ENCODE data around the gene SMU1. TPM values are rescaled to one million over a fixed set of nuclear protein-coding genes. Genes with fewer than 3 reads are reported as not detected.

Gene SMU1
- total and polyA plus RNA-seq, 8 donors = 1.7 to 36.2 (median 8.0) TPM

GRCh38 chr9:33082538-33083326 lies 6.3 kb upstream of the SMU1 start:
- H3K4me1 ChIP-seq = peaks cover 11 to 29% (median 25%) of the 10 kb centered on the region in 4 donors
- peak; percentile 40 to 73 for DNase-seq
- H3K9me3 ChIP-seq = no peaks in the 10 kb centered on the region
- no peaks in the 10 kb centered on the region for H3K27me3 ChIP-seq
- no peaks in the 10 kb centered on the region for H3K36me3 ChIP-seq
- 23 to 40% (median 24%) methylated on average over 8 of the region's 8 CpGs for WGBS, 5 donors
- intact Hi-C loops (cut with DNase I; ENCODE audit: low total_unique reads) = loop anchor here (5.0 kb wide), 1 partner anchor 145 kb away; no protein-coding TSS in a partner anchor
- TF ChIP-seq EP300 (IDR thresholded peaks at IDR 0.05) = no peak
- peak overlapping the region; percentile 46 to 74 (median 59) for H3K27ac ChIP-seq
- H3K4me3 ChIP-seq = no peak overlapping the region

GRCh38 chr9:33082128-33082527 lies 5.7 kb upstream of the SMU1 start:
- 20 to 50% (median 40%) methylated on average over 5 of the region's 5 CpGs for WGBS, 5 donors
- intact Hi-C loops (cut with DNase I; ENCODE audit: low total_unique reads) = loop anchor here (5.0 kb wide), 1 partner anchor 145 kb away; no protein-coding TSS in a partner anchor

GRCh38 chr9:33081128-33081851 lies 4.8 kb upstream of the SMU1 start:
- Histone ChIP-seq H3K4me3 (no peak overlapping the region), H3K4me1 (peaks cover 11 to 36% (median 28%) of the 10 kb centered on the region in 4 donors), H3K9me3 (no peaks in the 10 kb centered on the region), H3K27me3 (no peaks in the 10 kb centered on the region), H3K36me3 (no peaks in the 10 kb centered on the region), H3K27ac (peak overlapping the region in 3 of 5 donors; percentile 17 to 74 (median 57))
- TF ChIP-seq POLR2A (IDR thresholded peaks at IDR 0.05) = no peak
- no peak for TF ChIP-seq EP300 (IDR thresholded peaks at IDR 0.05)
- TF ChIP-seq POLR2AphosphoS5 (IDR thresholded peaks at IDR 0.05) = peak in 2 of 3 donors; percentile 45 to 80
- peak in 5 of 7 experiments; percentile 50 to 95 (median 71) for TF ChIP-seq CTCF (IDR thresholded peaks at IDR 0.05)
- intact Hi-C loops (cut with DNase I; ENCODE audit: low total_unique reads) = loop anchor here (5.0 kb wide), 1 partner anchor 146 kb away; no protein-coding TSS in a partner anchor
- WGBS, 5 donors = 7 to 14% (median 9%) methylated on average over 9 of the region's 9 CpGs
- peak; percentile 35 to 95 for DNase-seq

More at GRCh38 chr9:33082128-33082527, 5.7 kb upstream of the SMU1 start:
- H3K27me3 ChIP-seq = no peaks in the 10 kb centered on the region
- DNase-seq = peak; percentile 33 to 56
- TF ChIP-seq CTCF (IDR thresholded peaks at IDR 0.05) = no peak
- TF ChIP-seq POLR2AphosphoS5 (IDR thresholded peaks at IDR 0.05) = no peak
- no peak for TF ChIP-seq EP300 (IDR thresholded peaks at IDR 0.05)
- no peak for TF ChIP-seq POLR2A (IDR thresholded peaks at IDR 0.05)
- no peaks in the 10 kb centered on the region for H3K36me3 ChIP-seq
- no peaks in the 10 kb centered on the region for H3K9me3 ChIP-seq
- peaks cover 11 to 33% (median 26%) of the 10 kb centered on the region in 4 donors for H3K4me1 ChIP-seq
- peak overlapping the region; percentile 46 to 74 (median 56) for H3K27ac ChIP-seq
- H3K4me3 ChIP-seq = no peak overlapping the region

GRCh38 chr9:33080534-33080933 lies 4.1 kb upstream of the SMU1 start:
- no peak overlapping the region for H3K4me3 ChIP-seq
- H3K27ac ChIP-seq = peak overlapping the region in 3 of 5 donors; percentile 17 to 74 (median 57)
- H3K27me3 ChIP-seq = no peaks in the 10 kb centered on the region
- 49 to 62% (median 55%) methylated on average over 6 of the region's 6 CpGs for WGBS, 5 donors
- H3K36me3 ChIP-seq = no peaks in the 10 kb centered on the region
- intact Hi-C loops (cut with DNase I; ENCODE audit: low total_unique reads) = loop anchor here (5.0 kb wide), 1 partner anchor 147 kb away; no protein-coding TSS in a partner anchor
- DNase-seq = no peak
- TF ChIP-seq EP300 (IDR thresholded peaks at IDR 0.05) (no peak), POLR2AphosphoS5 (IDR thresholded peaks at IDR 0.05) (no peak), CTCF (IDR thresholded peaks at IDR 0.05) (no peak), POLR2A (IDR thresholded peaks at IDR 0.05) (no peak)
- H3K9me3 ChIP-seq = no peaks in the 10 kb centered on the region
- H3K4me1 ChIP-seq = peaks cover 11 to 42% (median 34%) of the 10 kb centered on the region in 4 donors
